Thyroid gland (tissue), 4 donors: Measurements from ENCODE around the gene REM1. TPM values are rescaled to one million over a fixed set of nuclear protein-coding genes. Genes with fewer than 3 reads are reported as not detected.

Experiments used
- DNase-seq, 2 donors: peaks; one replicate each; pipeline ENCODE4 v3.0.0-alpha.2; 2019
- H3K27ac ChIP-seq, 3 donors: fragments of 200-600 bp; sonication (generic); 1 replicate in 2 of 3; 2 replicates in 1 of 3; pipeline ENCODE4 v1.5.1; 2016 to 2019; ENCODE audit warnings: mild to moderate bottlenecking in 1 of 3, moderate library complexity in 1 of 3
- H3K27me3 ChIP-seq: fragments of 200-600 bp; sonication (generic); one replicate; pipeline ENCODE4 v1.5.1; 2019
- H3K36me3 ChIP-seq, 2 donors: fragments of 200-600 bp; sonication (generic); one replicate each; pipeline ENCODE4 v1.5.1; 2016 to 2019
- H3K4me1 ChIP-seq, 2 donors: fragments of 200-600 bp; sonication (generic); one replicate each; pipeline ENCODE4 v1.5.1; 2017 to 2019
- H3K4me3 ChIP-seq, 3 donors: fragments of 200-600 bp; sonication (generic); replicated peaks in 1 of 3; 1 replicate in 2 of 3; 2 replicates in 1 of 3; pipeline ENCODE4 v1.5.1; 2016; ENCODE audit warnings: mild to moderate bottlenecking in 1 of 3
- H3K9me3 ChIP-seq: fragments of 200-600 bp; sonication (generic); one replicate; pipeline ENCODE4 v1.5.1; 2017
- CTCF ChIP-seq, 6 experiments: fragments of 200-600 bp in 3 of 6; fragments of 450-650 bp in 3 of 6; sonication (generic) in 3 of 6; IDR thresholded peaks; one replicate each; pipeline ENCODE4 v1.5.1; 2016 to 2019; ENCODE audit warnings: antibody characterized with exemption in 6 of 6, mild to moderate bottlenecking in 2 of 6, inconsistent platforms in 1 of 6, moderate library complexity in 1 of 6
- POLR2A ChIP-seq, 2 donors: fragments of 450-650 bp; IDR thresholded peaks; one replicate each; pipeline ENCODE4 v1.6.1; 2017; ENCODE audit warnings: antibody characterized with exemption in 2 of 2, mild to moderate bottlenecking in 2 of 2, moderate library complexity in 1 of 2
- WGBS, 2 donors: methylation state at CpG; one replicate each; pipeline ENCODE4 v1.1.5; 2017; 5-methylcytosine and 5-hydroxymethylcytosine counted together
- intact Hi-C: fragments of 100-400 bp; cut with DNase I; formaldehyde crosslinking; loops from one replicate; pipeline ENCODE4 v1.15.1; 2023
- total RNA-seq, 4 donors: library from RNA; depleted of rRNA; stranded (reverse); fragments of >200 nt; gene quantifications; one replicate each; pipeline ENCODE4 v1.2.3, GENCODE V29; 2016

The REM1 gene
- total RNA-seq, 4 donors from 2014 or later = 0.54 to 3.4 (median 0.98) TPM

- Histone ChIP-seq H3K4me3 (no peak overlapping the region), H3K27ac (no peak overlapping the region), H3K36me3 (peaks cover 12 to 16% of the 10 kb centered on the region in 2 donors), H3K27me3 (no peaks in the 10 kb centered on the region), H3K9me3 (no peaks in the 10 kb centered on the region), H3K4me1 (peaks cover 0 to 28% of the 10 kb centered on the region in 2 donors)
- no peak for DNase-seq
- no peak for TF ChIP-seq POLR2A (IDR thresholded peaks at IDR 0.05)
- TF ChIP-seq CTCF (IDR thresholded peaks at IDR 0.05) = no peak
- intact Hi-C loops = no loop called here
- 84 to 85% methylated on average over 8 of the region's 8 CpGs for WGBS, 2 donors
Observed at GRCh38 chr20:31523361-31524283, 48.5 kb downstream of the REM1 start.

GRCh38 chr20:31527266-31527665 is 52.2 kb downstream of the REM1 start:
- Histone ChIP-seq H3K27me3 (no peaks in the 10 kb centered on the region), H3K27ac (no peak overlapping the region), H3K4me3 (no peak overlapping the region), H3K36me3 (peaks cover 37 to 40% of the 10 kb centered on the region in 2 donors), H3K9me3 (no peaks in the 10 kb centered on the region), H3K4me1 (peaks cover 0 to 9% of the 10 kb centered on the region in 2 donors)
- TF ChIP-seq CTCF (IDR thresholded peaks at IDR 0.05) (no peak), POLR2A (IDR thresholded peaks at IDR 0.05) (no peak)
- DNase-seq = no peak
- WGBS, 2 donors = 91 to 96% methylated on average over 6 of the region's 6 CpGs
- intact Hi-C loops = no loop called here

Other genes with a start within 250 kb of the REM1 start
- not detected for gene DEFB115, start 217.6 kb upstream of the REM1 start, total RNA-seq
- gene DEFB116, start 166.7 kb upstream of the REM1 start, total RNA-seq = not detected
- not detected for gene DEFB118, start 106.7 kb upstream of the REM1 start, total RNA-seq
- gene DEFB119, start 84.7 kb upstream of the REM1 start, total RNA-seq = 1 to 10 TPM in 2 of 4 donors, not detected in 2; 2.0 to 3.1 TPM
- not detected for gene DEFB121, start 69.1 kb upstream of the REM1 start, total RNA-seq
- 1 to 10 TPM in 1 of 4 donors, not detected in 3; 6.9 TPM for gene DEFB123, start 34.7 kb upstream of the REM1 start, total RNA-seq
- gene DEFB124, start 161 bp upstream of the REM1 start, total RNA-seq = not detected
- 100 to 1,000 TPM in 2 of 4 donors, 10 to 100 TPM in 2; 82.8 to 136 (median 111) TPM for gene HM13, start 39.2 kb downstream of the REM1 start, total RNA-seq
- gene ID1, start 130.0 kb downstream of the REM1 start, total RNA-seq = 1,000 to 10,000 TPM; 1,083 to 1,350 (median 1,205) TPM
- 1 to 10 TPM; 1.1 to 4.8 (median 3.4) TPM for gene COX4I2, start 162.6 kb downstream of the REM1 start, total RNA-seq
- gene BCL2L1, start 247.6 kb downstream of the REM1 start, total RNA-seq = 100 to 1,000 TPM; 110 to 154 (median 125) TPM